GM13976 (cell line): ENCODE data around the gene STK11IP.
A peak's percentile ranks its signal among the peaks of the same experiment; 100 is the strongest.

Source experiments
- DNase-seq: peaks from one replicate; pipeline ENCODE4 v3.0.0; 2012; ENCODE audit warnings: low spot score
- CTCF ChIP-seq: IDR thresholded peaks from 2 replicates; pipeline ENCODE4 v1.5.1; 2012; ENCODE audit warnings: borderline replicate concordance, mild to moderate bottlenecking; ENCODE audit not compliant: insufficient read depth; ENCODE audit errors: extremely low read depth, missing control alignments, control extremely low read depth
- in situ Hi-C: fragments of 300-500 bp; cut with MboI; formaldehyde crosslinking; loops from one replicate; pipeline ENCODE4 v1.12.0; 2022; ENCODE audit warnings: low sequenced_read_pairs, mixed read lengths, inconsistent platforms; ENCODE audit not compliant: unreplicated experiment

STK11IP gene

GRCh38 chr2:219608399-219608964, 10.8 kb downstream of the STK11IP start:
- no peak for DNase-seq
- TF ChIP-seq CTCF: no peak
- in situ Hi-C loops: no loop called here

GRCh38 chr2:219609149-219609750, 11.6 kb downstream of the STK11IP start:
- no peak for DNase-seq
- in situ Hi-C loops: no loop called here
- no peak for TF ChIP-seq CTCF

GRCh38 chr2:219611306-219611705, 13.6 kb downstream of the STK11IP start:
- no peak for TF ChIP-seq CTCF
- in situ Hi-C loops: no loop called here
- DNase-seq: no peak

- in situ Hi-C loops: no loop called here
- TF ChIP-seq CTCF: no peak
- no peak for DNase-seq
These were observed 14.4 kb downstream of the STK11IP start for GRCh38 chr2:219611866-219612576.

GRCh38 chr2:219612577-219613286, 15.1 kb downstream of the STK11IP start:
- no peak for TF ChIP-seq CTCF
- in situ Hi-C loops: no loop called here
- DNase-seq: peak; percentile 43

GRCh38 chr2:219613461-219614070, 15.9 kb downstream of the STK11IP start:
- DNase-seq: no peak
- no peak for TF ChIP-seq CTCF
- in situ Hi-C loops: no loop called here
